Stomach smooth muscle (tissue), 2 donors: Measurements from ENCODE around the gene SH3RF3.

Experiments
- H3K27ac ChIP-seq: one replicate; pipeline ENCODE4 v1.7.0; 2013; ENCODE audit warnings: mild to moderate bottlenecking, low read length, inconsistent platforms
- H3K27me3 ChIP-seq, 2 donors: one replicate each; pipeline ENCODE4 v1.7.0; 2013; ENCODE audit warnings: low read length in 2 of 2; ENCODE audit not compliant: insufficient read depth in 2 of 2, control insufficient read depth in 1 of 2
- H3K36me3 ChIP-seq, 2 donors: one replicate each; pipeline ENCODE4 v1.7.0; 2013; ENCODE audit warnings: low read length in 2 of 2; ENCODE audit not compliant: control insufficient read depth in 2 of 2, insufficient read depth in 2 of 2
- H3K4me1 ChIP-seq: one replicate; pipeline ENCODE4 v1.7.0; 2013; ENCODE audit warnings: low read length; ENCODE audit not compliant: control insufficient read depth, insufficient read depth
- H3K4me3 ChIP-seq, 2 donors: one replicate each; pipeline ENCODE4 v1.7.0; 2013; ENCODE audit warnings: low read length in 2 of 2
- H3K9ac ChIP-seq, 2 donors: one replicate each; pipeline ENCODE4 v1.7.0; 2013; ENCODE audit warnings: low read length in 2 of 2, mild to moderate bottlenecking in 1 of 2
- H3K9me3 ChIP-seq, 2 donors: one replicate each; pipeline ENCODE4 v1.7.0; 2013; ENCODE audit warnings: low read length in 2 of 2; ENCODE audit not compliant: control insufficient read depth in 2 of 2
- donor health status: healthy.
- donor health status: Pancreatic carcinoma.

Gene SH3RF3

GRCh38 chr2:109525836-109526235 lies 396.8 kb downstream of the SH3RF3 start:
- no peak overlapping the region for H3K27ac ChIP-seq
- peaks cover 0 to 5% of the 10 kb centered on the region in 2 donors for H3K27me3 ChIP-seq
- peaks cover 5% of the 10 kb centered on the region for H3K4me1 ChIP-seq
- no peaks in the 10 kb centered on the region for H3K36me3 ChIP-seq
- H3K9me3 ChIP-seq: no peaks in the 10 kb centered on the region
- H3K9ac ChIP-seq: no peak overlapping the region
- H3K4me3 ChIP-seq: no peak overlapping the region

- no peaks in the 10 kb centered on the region for H3K36me3 ChIP-seq
- no peak overlapping the region for H3K4me3 ChIP-seq
- H3K9ac ChIP-seq: no peak overlapping the region
- peaks cover 5% of the 10 kb centered on the region for H3K4me1 ChIP-seq
- H3K9me3 ChIP-seq: no peaks in the 10 kb centered on the region
- H3K27me3 ChIP-seq: peaks cover 0 to 5% of the 10 kb centered on the region in 2 donors
- H3K27ac ChIP-seq: no peak overlapping the region
Measured at GRCh38 chr2:109526442-109526970, 397.5 kb downstream of the SH3RF3 start.

DNA sequence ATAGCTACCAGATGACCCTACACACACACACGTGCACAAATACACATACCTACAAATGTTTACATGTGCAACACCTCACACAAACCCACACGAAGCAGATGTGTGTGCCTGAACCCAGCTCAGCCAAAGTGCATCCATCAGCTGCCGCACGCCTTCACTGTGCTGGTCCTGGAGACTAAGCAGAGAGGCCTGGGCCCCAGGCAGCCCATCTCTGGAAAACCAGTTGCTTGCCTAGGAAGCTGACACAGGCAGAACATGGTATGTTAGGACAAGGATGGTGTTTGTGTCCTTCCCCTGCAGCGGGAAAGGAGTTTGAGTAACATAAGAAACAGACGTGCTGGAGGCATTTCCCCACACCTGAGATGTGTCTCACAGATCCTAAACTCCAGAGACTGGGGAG lies 398.1 kb downstream of the SH3RF3 start:
- H3K9ac ChIP-seq: no peak overlapping the region
- no peaks in the 10 kb centered on the region for H3K36me3 ChIP-seq
- H3K27ac ChIP-seq: no peak overlapping the region
- no peaks in the 10 kb centered on the region for H3K9me3 ChIP-seq
- H3K4me3 ChIP-seq: no peak overlapping the region
- H3K27me3 ChIP-seq: peaks cover 0 to 5% of the 10 kb centered on the region in 2 donors
- H3K4me1 ChIP-seq: peaks cover 5% of the 10 kb centered on the region

- Histone ChIP-seq H3K9me3 (no peaks in the 10 kb centered on the region), H3K27ac (no peak overlapping the region), H3K9ac (no peak overlapping the region), H3K4me1 (peaks cover 5% of the 10 kb centered on the region), H3K4me3 (no peak overlapping the region), H3K36me3 (no peaks in the 10 kb centered on the region), H3K27me3 (peaks cover 0 to 5% of the 10 kb centered on the region in 2 donors)
Measured at GRCh38 chr2:109527846-109528705, 399.1 kb downstream of the SH3RF3 start.

GRCh38 chr2:109528811-109529501 lies 400.0 kb downstream of the SH3RF3 start:
- Histone ChIP-seq H3K9ac (no peak overlapping the region), H3K9me3 (no peaks in the 10 kb centered on the region), H3K27ac (no peak overlapping the region), H3K27me3 (peaks cover 0 to 5% of the 10 kb centered on the region in 2 donors), H3K4me3 (no peak overlapping the region), H3K4me1 (peaks cover 5% of the 10 kb centered on the region), H3K36me3 (no peaks in the 10 kb centered on the region)

DNA sequence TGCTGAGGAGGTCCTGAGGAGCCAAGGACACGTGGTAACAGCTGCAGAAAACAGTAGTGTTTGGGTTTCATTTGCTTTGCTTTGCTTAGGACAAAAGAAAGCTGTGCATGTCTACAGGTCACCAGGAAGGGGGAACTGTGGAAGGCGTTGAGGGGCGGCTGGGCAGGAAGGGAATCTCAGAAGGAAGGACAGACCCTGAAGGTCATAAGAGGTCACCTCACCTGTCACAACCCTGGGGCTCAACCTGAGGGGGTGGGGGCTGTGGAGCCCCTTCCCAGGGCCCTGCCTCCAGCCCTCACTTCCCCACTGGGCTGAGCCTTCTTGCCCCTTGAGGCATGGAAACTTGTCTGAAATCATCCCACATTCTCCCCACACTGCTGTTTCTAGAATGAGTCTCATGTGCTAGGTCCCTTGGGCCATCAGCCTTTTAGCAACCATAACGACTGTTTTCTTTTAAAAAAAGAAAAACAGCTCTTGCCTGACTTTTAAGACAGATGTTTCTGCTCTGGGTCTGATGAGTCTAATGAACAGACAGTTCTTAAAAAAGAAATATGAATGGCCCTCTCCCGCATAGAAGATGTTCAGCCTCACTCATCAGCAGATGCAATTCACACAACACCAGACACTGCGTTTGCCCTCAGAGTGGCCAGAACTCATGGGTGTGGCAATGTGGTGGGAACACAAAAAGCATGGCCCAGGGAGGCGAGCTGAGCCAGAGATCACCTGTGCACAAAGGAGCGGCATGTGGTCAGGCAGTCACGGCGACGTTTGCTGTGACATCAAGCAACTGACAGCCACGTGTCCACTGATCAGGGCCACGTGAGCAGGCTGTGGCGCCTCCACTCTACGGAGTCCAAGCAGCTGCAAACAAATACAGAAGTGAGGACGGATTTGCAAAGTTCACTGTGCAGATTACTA lies 400.8 kb downstream of the SH3RF3 start:
- H3K27me3 ChIP-seq: peaks cover 0 to 5% of the 10 kb centered on the region in 2 donors
- H3K36me3 ChIP-seq: no peaks in the 10 kb centered on the region
- H3K4me1 ChIP-seq: peaks cover 5% of the 10 kb centered on the region
- no peak overlapping the region for H3K27ac ChIP-seq
- no peaks in the 10 kb centered on the region for H3K9me3 ChIP-seq
- no peak overlapping the region for H3K4me3 ChIP-seq
- H3K9ac ChIP-seq: no peak overlapping the region

- Histone ChIP-seq H3K27me3 (peaks cover 0 to 7% of the 10 kb centered on the region in 2 donors), H3K27ac (no peak overlapping the region), H3K9ac (no peak overlapping the region), H3K4me3 (no peak overlapping the region), H3K36me3 (no peaks in the 10 kb centered on the region), H3K9me3 (no peaks in the 10 kb centered on the region), H3K4me1 (peaks cover 9% of the 10 kb centered on the region)
Measured at GRCh38 chr2:109530712-109531111, 401.7 kb downstream of the SH3RF3 start.

GRCh38 chr2:109531221-109531620 lies 402.2 kb downstream of the SH3RF3 start:
- Histone ChIP-seq H3K4me1 (peaks cover 9% of the 10 kb centered on the region), H3K4me3 (no peak overlapping the region), H3K27me3 (peaks cover 0 to 7% of the 10 kb centered on the region in 2 donors), H3K9me3 (no peaks in the 10 kb centered on the region), H3K9ac (no peak overlapping the region), H3K27ac (no peak overlapping the region), H3K36me3 (no peaks in the 10 kb centered on the region)

GRCh38 chr2:109531896-109532727 lies 403.1 kb downstream of the SH3RF3 start:
- H3K4me1 ChIP-seq: peaks cover 9% of the 10 kb centered on the region
- no peaks in the 10 kb centered on the region for H3K36me3 ChIP-seq
- H3K9ac ChIP-seq: no peak overlapping the region
- H3K9me3 ChIP-seq: no peaks in the 10 kb centered on the region
- peaks cover 0 to 5% of the 10 kb centered on the region in 2 donors for H3K27me3 ChIP-seq
- no peak overlapping the region for H3K27ac ChIP-seq
- H3K4me3 ChIP-seq: no peak overlapping the region
